ENCODE data around the gene C2orf68. TPM values are rescaled to one million over a fixed set of nuclear protein-coding genes. Genes with fewer than 3 reads are reported as not detected.

The C2orf68 gene
- total and polyA plus RNA-seq, 2 of the 8 experiments (the other 6 are each of a cell fraction or from before 2014, with no cell fraction given), result 46.3 to 49.4 TPM

- no peak for TF ChIP-seq YY1 (IDR thresholded peaks at IDR 0.05; ENCODE audit: low read depth, low read length)
- TF ChIP-seq RNF2 (IDR thresholded peaks at IDR 0.05; ENCODE audit: borderline replicate concordance, low read depth, low read length, missing control alignments, poor library complexity, severe bottlenecking), result no peak
- no peak for TF ChIP-seq E2F6 (IDR thresholded peaks at IDR 0.05)
- no peak for TF ChIP-seq HDAC6 (IDR thresholded peaks at IDR 0.05; ENCODE audit: low read depth, low read length)
Observed at GRCh38 chr2:85578243-85579180, 33.4 kb downstream of the C2orf68 start (continued).
